H1 (cell line): ENCODE results near the gene GBP2. TPM values are rescaled to one million over a fixed set of nuclear protein-coding genes. Genes with fewer than 3 reads are reported as not detected.

Experiments
- FOSL1 ChIP-seq: IDR thresholded peaks from 2 replicates; pipeline ENCODE4 v1.6.1; 2011; ENCODE audit warnings: mild to moderate bottlenecking, low read depth, low read length, moderate library complexity; ENCODE audit not compliant: insufficient read depth
- RXRA ChIP-seq: IDR thresholded peaks from 2 replicates; pipeline ENCODE4 v1.6.1; 2011; ENCODE audit warnings: low read depth, mild to moderate bottlenecking, low read length, moderate library complexity; ENCODE audit not compliant: insufficient read depth
- SIN3A ChIP-seq, 2 experiments: IDR thresholded peaks in 1 of 2; conservative IDR thresholded peaks in 1 of 2; 2 replicates each; pipeline ENCODE4 v1.6.1; 2011 to 2012; ENCODE audit warnings: low read length in 2 of 2, improper control_type of control experiment in 1 of 2, low read depth in 1 of 2, mild to moderate bottlenecking in 1 of 2
- TAF1 ChIP-seq: IDR thresholded peaks from 2 replicates; pipeline ENCODE4 v1.6.1; 2011; ENCODE audit warnings: mild to moderate bottlenecking, low read depth, low read length
- polyA plus RNA-seq, 7 experiments: library from polyadenylated mRNA; depleted of rRNA in 3 of 7; stranded (reverse) in 5 of 7; unstranded in 2 of 7; fragments of >200 nt in 5 of 7; fragments of 200-250 nt in 2 of 7; gene quantifications; 1 replicate in 5 of 7; 2 replicates in 1 of 7; 4 replicates in 1 of 7; pipeline versions ENCODE4 v1.2.1 to v1.2.3, GENCODE V29; 2011 to 2013; ENCODE audit warnings: missing spikeins in 2 of 7, mixed read lengths in 2 of 7
- total RNA-seq: library from RNA; stranded (reverse); fragmentation: NEBNext Ultra II Directional; extraction: Animal tissue kit (Norgen Biotek cat#: 25700); gene quantifications from 2 replicates; pipeline ENCODE4 v1.2.1, GENCODE V29; 2021
- TF ChIP-seq, protein P1 (sequence below): fragments of 300-600 bp; sonication (generic); IDR thresholded peaks from 2 replicates; pipeline ENCODE4 v1.7.1; 2012; ENCODE audit warnings: low read length, moderate library complexity, mild to moderate bottlenecking, inconsistent platforms; ENCODE audit not compliant: insufficient replicate concordance

Gene GBP2
- total and polyA plus RNA-seq, 2 of the 8 experiments (the other 6 are each of a cell fraction or from before 2014, with no cell fraction given): not detected

DNA sequence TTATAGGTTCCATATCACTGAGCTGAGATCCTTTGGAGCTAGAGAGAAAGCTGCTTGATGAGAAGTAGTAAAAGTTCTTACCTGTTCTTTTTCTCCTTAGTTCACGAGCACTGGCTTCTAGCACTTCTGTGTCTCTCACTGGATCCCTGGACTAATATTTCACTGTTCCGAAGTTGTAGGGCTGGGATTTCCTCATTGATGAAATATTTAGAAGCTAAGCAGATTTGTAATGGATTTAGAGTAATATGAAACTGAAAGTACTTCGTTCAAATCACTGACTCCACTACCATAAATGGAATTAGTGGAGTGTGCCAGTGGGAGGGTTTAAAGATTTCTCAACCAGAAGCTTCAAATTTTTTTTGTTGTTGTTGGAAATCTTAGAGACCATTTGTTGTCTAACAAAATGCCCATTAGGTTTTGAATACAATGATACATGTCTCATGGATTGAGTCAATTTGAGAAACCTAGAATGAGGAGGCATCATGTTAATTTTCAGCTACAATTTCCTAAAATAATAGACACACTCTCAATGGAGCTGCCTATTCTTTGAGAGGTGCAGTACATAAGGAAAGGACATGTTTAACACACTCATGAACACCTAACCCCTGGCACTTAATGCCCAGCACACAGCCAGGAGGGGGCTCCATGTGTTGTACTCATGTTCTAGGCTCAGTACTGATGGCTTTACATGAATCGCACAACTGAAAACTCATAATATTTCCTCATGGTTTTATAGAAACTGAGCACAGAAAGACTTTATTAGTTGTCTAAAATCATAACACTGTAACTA lies 60.6 kb downstream of the GBP2 start, which contains the start of gene GBP1 (continued):
- TF ChIP-seq, protein P1, sequence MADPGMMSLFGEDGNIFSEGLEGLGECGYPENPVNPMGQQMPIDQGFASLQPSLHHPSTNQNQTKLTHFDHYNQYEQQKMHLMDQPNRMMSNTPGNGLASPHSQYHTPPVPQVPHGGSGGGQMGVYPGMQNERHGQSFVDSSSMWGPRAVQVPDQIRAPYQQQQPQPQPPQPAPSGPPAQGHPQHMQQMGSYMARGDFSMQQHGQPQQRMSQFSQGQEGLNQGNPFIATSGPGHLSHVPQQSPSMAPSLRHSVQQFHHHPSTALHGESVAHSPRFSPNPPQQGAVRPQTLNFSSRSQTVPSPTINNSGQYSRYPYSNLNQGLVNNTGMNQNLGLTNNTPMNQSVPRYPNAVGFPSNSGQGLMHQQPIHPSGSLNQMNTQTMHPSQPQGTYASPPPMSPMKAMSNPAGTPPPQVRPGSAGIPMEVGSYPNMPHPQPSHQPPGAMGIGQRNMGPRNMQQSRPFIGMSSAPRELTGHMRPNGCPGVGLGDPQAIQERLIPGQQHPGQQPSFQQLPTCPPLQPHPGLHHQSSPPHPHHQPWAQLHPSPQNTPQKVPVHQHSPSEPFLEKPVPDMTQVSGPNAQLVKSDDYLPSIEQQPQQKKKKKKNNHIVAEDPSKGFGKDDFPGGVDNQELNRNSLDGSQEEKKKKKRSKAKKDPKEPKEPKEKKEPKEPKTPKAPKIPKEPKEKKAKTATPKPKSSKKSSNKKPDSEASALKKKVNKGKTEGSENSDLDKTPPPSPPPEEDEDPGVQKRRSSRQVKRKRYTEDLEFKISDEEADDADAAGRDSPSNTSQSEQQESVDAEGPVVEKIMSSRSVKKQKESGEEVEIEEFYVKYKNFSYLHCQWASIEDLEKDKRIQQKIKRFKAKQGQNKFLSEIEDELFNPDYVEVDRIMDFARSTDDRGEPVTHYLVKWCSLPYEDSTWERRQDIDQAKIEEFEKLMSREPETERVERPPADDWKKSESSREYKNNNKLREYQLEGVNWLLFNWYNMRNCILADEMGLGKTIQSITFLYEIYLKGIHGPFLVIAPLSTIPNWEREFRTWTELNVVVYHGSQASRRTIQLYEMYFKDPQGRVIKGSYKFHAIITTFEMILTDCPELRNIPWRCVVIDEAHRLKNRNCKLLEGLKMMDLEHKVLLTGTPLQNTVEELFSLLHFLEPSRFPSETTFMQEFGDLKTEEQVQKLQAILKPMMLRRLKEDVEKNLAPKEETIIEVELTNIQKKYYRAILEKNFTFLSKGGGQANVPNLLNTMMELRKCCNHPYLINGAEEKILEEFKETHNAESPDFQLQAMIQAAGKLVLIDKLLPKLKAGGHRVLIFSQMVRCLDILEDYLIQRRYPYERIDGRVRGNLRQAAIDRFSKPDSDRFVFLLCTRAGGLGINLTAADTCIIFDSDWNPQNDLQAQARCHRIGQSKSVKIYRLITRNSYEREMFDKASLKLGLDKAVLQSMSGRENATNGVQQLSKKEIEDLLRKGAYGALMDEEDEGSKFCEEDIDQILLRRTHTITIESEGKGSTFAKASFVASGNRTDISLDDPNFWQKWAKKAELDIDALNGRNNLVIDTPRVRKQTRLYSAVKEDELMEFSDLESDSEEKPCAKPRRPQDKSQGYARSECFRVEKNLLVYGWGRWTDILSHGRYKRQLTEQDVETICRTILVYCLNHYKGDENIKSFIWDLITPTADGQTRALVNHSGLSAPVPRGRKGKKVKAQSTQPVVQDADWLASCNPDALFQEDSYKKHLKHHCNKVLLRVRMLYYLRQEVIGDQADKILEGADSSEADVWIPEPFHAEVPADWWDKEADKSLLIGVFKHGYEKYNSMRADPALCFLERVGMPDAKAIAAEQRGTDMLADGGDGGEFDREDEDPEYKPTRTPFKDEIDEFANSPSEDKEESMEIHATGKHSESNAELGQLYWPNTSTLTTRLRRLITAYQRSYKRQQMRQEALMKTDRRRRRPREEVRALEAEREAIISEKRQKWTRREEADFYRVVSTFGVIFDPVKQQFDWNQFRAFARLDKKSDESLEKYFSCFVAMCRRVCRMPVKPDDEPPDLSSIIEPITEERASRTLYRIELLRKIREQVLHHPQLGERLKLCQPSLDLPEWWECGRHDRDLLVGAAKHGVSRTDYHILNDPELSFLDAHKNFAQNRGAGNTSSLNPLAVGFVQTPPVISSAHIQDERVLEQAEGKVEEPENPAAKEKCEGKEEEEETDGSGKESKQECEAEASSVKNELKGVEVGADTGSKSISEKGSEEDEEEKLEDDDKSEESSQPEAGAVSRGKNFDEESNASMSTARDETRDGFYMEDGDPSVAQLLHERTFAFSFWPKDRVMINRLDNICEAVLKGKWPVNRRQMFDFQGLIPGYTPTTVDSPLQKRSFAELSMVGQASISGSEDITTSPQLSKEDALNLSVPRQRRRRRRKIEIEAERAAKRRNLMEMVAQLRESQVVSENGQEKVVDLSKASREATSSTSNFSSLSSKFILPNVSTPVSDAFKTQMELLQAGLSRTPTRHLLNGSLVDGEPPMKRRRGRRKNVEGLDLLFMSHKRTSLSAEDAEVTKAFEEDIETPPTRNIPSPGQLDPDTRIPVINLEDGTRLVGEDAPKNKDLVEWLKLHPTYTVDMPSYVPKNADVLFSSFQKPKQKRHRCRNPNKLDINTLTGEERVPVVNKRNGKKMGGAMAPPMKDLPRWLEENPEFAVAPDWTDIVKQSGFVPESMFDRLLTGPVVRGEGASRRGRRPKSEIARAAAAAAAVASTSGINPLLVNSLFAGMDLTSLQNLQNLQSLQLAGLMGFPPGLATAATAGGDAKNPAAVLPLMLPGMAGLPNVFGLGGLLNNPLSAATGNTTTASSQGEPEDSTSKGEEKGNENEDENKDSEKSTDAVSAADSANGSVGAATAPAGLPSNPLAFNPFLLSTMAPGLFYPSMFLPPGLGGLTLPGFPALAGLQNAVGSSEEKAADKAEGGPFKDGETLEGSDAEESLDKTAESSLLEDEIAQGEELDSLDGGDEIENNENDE: no peak
- TF ChIP-seq TAF1 (no peak), SIN3A (conservative IDR thresholded peaks at IDR 0.05 in 1 of 2, IDR thresholded peaks at IDR 0.05 in 1 of 2; ENCODE audit: low read depth in 1 of 2, low read length in 2 of 2) (no peak), FOSL1 (no peak), RXRA (no peak)
